GM12878 (cell line): ENCODE measurements around the gene NECTIN1. TPM values are rescaled to one million over a fixed set of nuclear protein-coding genes. Genes with fewer than 3 reads are reported as not detected.

Experiments
- BCLAF1 ChIP-seq: fragments of 450-650 bp; IDR thresholded peaks from 2 replicates; pipeline ENCODE4 v1.6.1; 2017; ENCODE audit warnings: antibody characterized with exemption, mild to moderate bottlenecking, moderate library complexity
- BRCA1 ChIP-seq: IDR thresholded peaks from 2 replicates; pipeline ENCODE4 v1.6.1; 2011; ENCODE audit warnings: low read depth, low read length, improper control_type of control experiment
- CUX1 ChIP-seq: IDR thresholded peaks from 2 replicates; pipeline ENCODE4 v1.6.1; 2012; ENCODE audit warnings: improper control_type of control experiment, low read depth, low read length; ENCODE audit not compliant: insufficient replicate concordance
- HDAC6 ChIP-seq: fragments of 200-600 bp; sonication (generic); IDR thresholded peaks from one replicate; pipeline ENCODE4 v1.8.0; 2017; ENCODE audit warnings: antibody characterized with exemption; ENCODE audit not compliant: unreplicated experiment
- IRF5 ChIP-seq: fragments of 450-650 bp; IDR thresholded peaks from 2 replicates; pipeline ENCODE4 v1.6.1; 2017; ENCODE audit warnings: borderline replicate concordance
- SPI1 ChIP-seq: IDR thresholded peaks from 2 replicates; pipeline ENCODE4 v1.6.1; 2011; ENCODE audit warnings: low read depth, mild to moderate bottlenecking, low read length, moderate library complexity, borderline replicate concordance; ENCODE audit not compliant: insufficient read depth
- TCF12 ChIP-seq: IDR thresholded peaks from 2 replicates; pipeline ENCODE4 v1.6.1; 2011; ENCODE audit warnings: low read depth, mild to moderate bottlenecking, low read length
- WRNIP1 ChIP-seq: IDR thresholded peaks from 2 replicates; pipeline ENCODE4 v1.6.1; 2011; ENCODE audit warnings: low read depth, low read length, improper control_type of control experiment, borderline replicate concordance
- ZBTB4 ChIP-seq: fragments of 450-650 bp; formaldehyde crosslinking; IDR thresholded peaks from 2 replicates; pipeline ENCODE4 v1.4.0; 2022; ENCODE audit warnings: mild to moderate bottlenecking, moderate library complexity
- ZNF274 ChIP-seq: IDR thresholded peaks from one replicate; pipeline ENCODE4 v1.8.0; 2011; ENCODE audit not compliant: insufficient read length, insufficient read depth
- polyA plus RNA-seq, 11 experiments: library from polyadenylated mRNA; depleted of rRNA in 4 of 11; unstranded in 6 of 11; stranded (reverse) in 5 of 11; fragments of >200 nt; fragmentation: Nextera tagmentation in 4 of 11; fragmentation: Illumina TruSeq in 1 of 11; extraction: Ambion mirVana in 4 of 11; extraction: Trizol in 1 of 11; gene quantifications; 1 replicate in 1 of 11; 2 replicates in 10 of 11; pipeline versions ENCODE4 v1.2.1 to v1.2.3, GENCODE V29; 2011 to 2016; ENCODE audit warnings: inconsistent platforms in 2 of 11, missing spikeins in 2 of 11, low read depth in 1 of 11
- total RNA-seq, 4 experiments: library from RNA; depleted of rRNA in 3 of 4; stranded (reverse); fragments of >200 nt in 3 of 4; fragmentation: Illumina TruSeq in 1 of 4; extraction: Trizol in 1 of 4; gene quantifications; 2 replicates each; pipeline versions ENCODE4 v1.2.1 to v1.2.3, GENCODE V29; 2013 to 2021

NECTIN1 gene
- total and polyA plus RNA-seq, 10 of the 15 experiments (the other 5 are each of a cell fraction or from before 2014, with no cell fraction given), result 0.97 to 9.2 (median 2.3) TPM

GRCh38 chr11:119616586-119617339 is 112.2 kb downstream of the NECTIN1 start (continued):
- TF ChIP-seq BCLAF1 (no peak), SPI1 (no peak), ZBTB4 (CRISPR knock-in tag) (no peak), BRCA1 (no peak), WRNIP1 (no peak), TCF12 (no peak), IRF5 (no peak), ZNF274 (no peak), CUX1 (no peak), HDAC6 (no peak)
